OCI-LY1 (cell line): ENCODE results near the gene BATF.

ENCODE experiments used
- H2AFZ ChIP-seq: fragments of 200-600 bp; sonication (generic), shearing (Covaris generic); 2 replicates; pipeline ENCODE4 v1.6.0; 2014; ENCODE audit warnings: antibody characterized with exemption, mild to moderate bottlenecking, low read length
- H3F3A ChIP-seq: fragments of 200-600 bp; sonication (generic), shearing (Covaris generic); 2 replicates; pipeline ENCODE4 v1.6.0; 2014; ENCODE audit warnings: mild to moderate bottlenecking, antibody characterized with exemption, low read length, moderate library complexity; ENCODE audit not compliant: insufficient read depth
- H3K27ac ChIP-seq: fragments of 200-600 bp; sonication (generic); 2 replicates; pipeline ENCODE4 v1.5.1; 2014; ENCODE audit warnings: low read length, mixed run types, mild to moderate bottlenecking, low read depth; ENCODE audit not compliant: poor library complexity, severe bottlenecking
- H3K27me3 ChIP-seq: fragments of 200-600 bp; sonication (generic); 2 replicates; pipeline ENCODE4 v1.6.0; 2014; ENCODE audit warnings: antibody characterized with exemption, mild to moderate bottlenecking, low read length, moderate library complexity; ENCODE audit not compliant: insufficient read depth
- H3K36me3 ChIP-seq: fragments of 200-600 bp; sonication (generic); 2 replicates; pipeline ENCODE4 v1.6.1; 2014; ENCODE audit warnings: mild to moderate bottlenecking, antibody characterized with exemption, low read length, moderate library complexity, mixed read lengths; ENCODE audit not compliant: insufficient read depth
- H3K4me1 ChIP-seq: fragments of 200-600 bp; sonication (generic); 2 replicates; pipeline ENCODE4 v1.5.1; 2014; ENCODE audit warnings: mild to moderate bottlenecking, low read length, moderate library complexity; ENCODE audit not compliant: insufficient read depth, severe bottlenecking
- H3K4me2 ChIP-seq: fragments of 200-600 bp; sonication (generic), shearing (Covaris generic); 2 replicates; pipeline ENCODE4 v1.6.1; 2014; ENCODE audit warnings: low read length
- H3K4me3 ChIP-seq: fragments of 200-600 bp; sonication (generic); 2 replicates; pipeline ENCODE4 v1.5.1; 2014; ENCODE audit warnings: low read length, low read depth, mild to moderate bottlenecking, mixed read lengths; ENCODE audit not compliant: poor library complexity, severe bottlenecking
- H3K79me2 ChIP-seq: fragments of 200-600 bp; shearing (Covaris generic); 2 replicates; pipeline ENCODE4 v1.6.1; 2016; ENCODE audit warnings: mixed run types, low read length, mixed read lengths; ENCODE audit not compliant: insufficient read depth
- H3K9ac ChIP-seq: fragments of 200-600 bp; sonication (generic), shearing (Covaris generic); 2 replicates; pipeline ENCODE4 v1.6.1; 2014; ENCODE audit warnings: mild to moderate bottlenecking, low read length, mixed read lengths
- H3K9me2 ChIP-seq: fragments of 200-600 bp; sonication (generic), shearing (Covaris generic); 2 replicates; pipeline ENCODE4 v1.6.1; 2014; ENCODE audit warnings: low read depth, mild to moderate bottlenecking, low read length, mixed read lengths
- H3K9me3 ChIP-seq: fragments of 200-600 bp; shearing (Covaris generic); 2 replicates; pipeline ENCODE4 v1.6.1; 2014; ENCODE audit warnings: low read length, mixed read lengths
- H4K20me1 ChIP-seq: fragments of 200-600 bp; sonication (generic), shearing (Covaris generic); 2 replicates; pipeline ENCODE4 v1.6.0; 2016; ENCODE audit warnings: mild to moderate bottlenecking, low read length; ENCODE audit not compliant: insufficient read depth
- EZH2 ChIP-seq: fragments of 200-600 bp; sonication (generic), shearing (Covaris generic); IDR thresholded peaks from 2 replicates; pipeline ENCODE4 v1.8.0; 2017; ENCODE audit warnings: borderline replicate concordance, mixed run types, mild to moderate bottlenecking, antibody characterized with exemption, low read length, moderate library complexity, mixed read lengths
- TF ChIP-seq, protein P1 (sequence below): fragments of 200-600 bp; sonication (generic), shearing (Covaris generic); IDR thresholded peaks from 2 replicates; pipeline ENCODE4 v1.5.1; 2017; ENCODE audit warnings: mild to moderate bottlenecking, antibody characterized with exemption, low read length, moderate library complexity, mixed read lengths

Gene BATF

DNA sequence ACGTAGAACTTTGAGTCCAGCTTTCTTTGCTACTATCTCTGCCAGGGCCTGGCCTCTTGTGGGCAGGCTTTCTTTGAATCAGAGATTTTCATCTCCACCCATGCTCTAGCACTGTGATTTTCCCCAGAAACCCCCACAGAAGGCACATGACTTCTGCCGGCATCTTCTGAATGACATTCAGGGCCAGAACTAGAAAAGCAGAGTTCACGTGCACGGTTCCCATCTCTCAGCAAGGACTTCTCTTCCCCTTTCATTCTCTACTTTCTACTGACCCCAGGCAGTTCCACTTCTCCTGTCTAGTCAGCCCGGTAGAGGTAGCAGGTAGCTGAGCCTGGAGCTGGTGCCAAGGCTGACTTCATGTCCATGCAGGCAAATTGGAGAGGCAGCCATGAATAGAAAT is 26.9 kb downstream of the BATF start:
- no peak for TF ChIP-seq EZH2
- TF ChIP-seq, protein P1, sequence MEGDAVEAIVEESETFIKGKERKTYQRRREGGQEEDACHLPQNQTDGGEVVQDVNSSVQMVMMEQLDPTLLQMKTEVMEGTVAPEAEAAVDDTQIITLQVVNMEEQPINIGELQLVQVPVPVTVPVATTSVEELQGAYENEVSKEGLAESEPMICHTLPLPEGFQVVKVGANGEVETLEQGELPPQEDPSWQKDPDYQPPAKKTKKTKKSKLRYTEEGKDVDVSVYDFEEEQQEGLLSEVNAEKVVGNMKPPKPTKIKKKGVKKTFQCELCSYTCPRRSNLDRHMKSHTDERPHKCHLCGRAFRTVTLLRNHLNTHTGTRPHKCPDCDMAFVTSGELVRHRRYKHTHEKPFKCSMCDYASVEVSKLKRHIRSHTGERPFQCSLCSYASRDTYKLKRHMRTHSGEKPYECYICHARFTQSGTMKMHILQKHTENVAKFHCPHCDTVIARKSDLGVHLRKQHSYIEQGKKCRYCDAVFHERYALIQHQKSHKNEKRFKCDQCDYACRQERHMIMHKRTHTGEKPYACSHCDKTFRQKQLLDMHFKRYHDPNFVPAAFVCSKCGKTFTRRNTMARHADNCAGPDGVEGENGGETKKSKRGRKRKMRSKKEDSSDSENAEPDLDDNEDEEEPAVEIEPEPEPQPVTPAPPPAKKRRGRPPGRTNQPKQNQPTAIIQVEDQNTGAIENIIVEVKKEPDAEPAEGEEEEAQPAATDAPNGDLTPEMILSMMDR: no peak
- Histone ChIP-seq H3K36me3 (no peaks in the 10 kb centered on the region), H4K20me1 (no peaks in the 10 kb centered on the region), H3K9me3 (no peaks in the 10 kb centered on the region), H2AFZ (no peak overlapping the region), H3K27me3 (peaks cover 5% of the 10 kb centered on the region; the same call in 1 of the 2 replicates), H3K9me2 (no peaks in the 10 kb centered on the region), H3K79me2 (no peaks in the 10 kb centered on the region), H3K4me3 (no peak overlapping the region), H3F3A (no peaks in the 10 kb centered on the region), H3K9ac (no peak overlapping the region), H3K4me1 (no peaks in the 10 kb centered on the region), H3K4me2 (no peak overlapping the region), H3K27ac (no peak overlapping the region)

DNA sequence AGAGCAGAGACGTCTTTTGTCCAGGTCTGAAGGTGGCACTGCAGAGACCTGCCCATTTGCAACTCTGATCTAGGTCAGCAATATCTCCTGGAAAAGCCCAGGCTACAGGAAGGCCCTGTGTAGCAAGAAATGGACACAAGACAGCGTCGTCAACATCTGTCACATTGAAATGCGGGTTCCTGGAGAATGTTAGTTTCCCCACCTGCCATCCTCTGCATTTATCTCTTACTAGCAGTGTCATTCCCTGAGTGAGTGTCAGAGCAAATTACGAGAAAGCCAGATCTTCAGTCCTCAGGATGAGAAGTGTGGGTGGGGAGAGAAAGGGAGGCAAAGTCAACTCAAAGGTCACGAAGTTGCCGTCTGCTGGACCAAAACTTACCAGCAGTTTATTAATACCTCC is 28.8 kb downstream of the BATF start:
- Histone ChIP-seq H3K4me2 (no peak overlapping the region), H3K4me3 (no peak overlapping the region), H4K20me1 (no peaks in the 10 kb centered on the region), H3F3A (no peaks in the 10 kb centered on the region), H3K27ac (no peak overlapping the region), H3K9me3 (no peaks in the 10 kb centered on the region), H3K36me3 (no peaks in the 10 kb centered on the region), H3K9ac (no peak overlapping the region), H2AFZ (no peak overlapping the region), H3K9me2 (no peaks in the 10 kb centered on the region), H3K27me3 (peaks cover 5% of the 10 kb centered on the region; the same call in 1 of the 2 replicates), H3K4me1 (no peaks in the 10 kb centered on the region), H3K79me2 (no peaks in the 10 kb centered on the region)
- TF ChIP-seq, protein P1: no peak
- TF ChIP-seq EZH2: no peak

DNA sequence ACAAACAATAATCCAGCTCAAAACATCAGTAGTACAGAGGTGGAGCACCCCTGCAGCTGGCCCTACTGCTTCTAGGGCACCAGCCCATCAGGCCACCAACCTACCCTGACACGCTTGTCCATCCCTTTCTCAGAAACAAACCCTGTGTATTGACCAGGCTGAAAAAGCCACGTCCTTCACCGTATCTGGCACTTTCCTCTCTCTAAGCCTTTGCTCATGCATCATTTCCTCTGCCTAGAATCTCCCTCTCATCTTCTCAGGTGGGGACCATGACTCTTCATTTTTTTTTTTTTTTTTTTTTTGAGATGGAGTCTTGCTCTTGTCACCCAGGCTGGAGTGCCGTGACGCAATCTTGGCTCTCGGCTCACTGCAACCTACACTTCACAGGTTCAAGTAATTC is 30.9 kb downstream of the BATF start:
- Histone ChIP-seq H3K9ac (no peak overlapping the region), H3K9me2 (no peaks in the 10 kb centered on the region)

More for the DNA sequence above, 30.9 kb downstream of the BATF start:
- no peak for TF ChIP-seq EZH2
- TF ChIP-seq, protein P1: no peak
- no peaks in the 10 kb centered on the region for H3K79me2 ChIP-seq
- H3K4me1 ChIP-seq: no peaks in the 10 kb centered on the region
- no peaks in the 10 kb centered on the region for H3F3A ChIP-seq
- H3K4me3 ChIP-seq: no peak overlapping the region
- H3K9me3 ChIP-seq: no peaks in the 10 kb centered on the region
- H4K20me1 ChIP-seq: no peaks in the 10 kb centered on the region
- H3K4me2 ChIP-seq: no peak overlapping the region
- no peak overlapping the region for H2AFZ ChIP-seq
- H3K36me3 ChIP-seq: no peaks in the 10 kb centered on the region
- H3K27ac ChIP-seq: no peak overlapping the region
- H3K27me3 ChIP-seq: peaks cover 5% of the 10 kb centered on the region; the same call in 1 of the 2 replicates
